Measurements from ENCODE around the gene NAT14. TPM values are rescaled to one million over a fixed set of nuclear protein-coding genes. Genes with fewer than 3 reads are reported as not detected.

Gene NAT14
- total and polyA plus RNA-seq, 2 donors (not counting 3 experiments of a cell fraction or from before 2014, with no cell fraction given), result 39.1 to 44.7 TPM

DNA sequence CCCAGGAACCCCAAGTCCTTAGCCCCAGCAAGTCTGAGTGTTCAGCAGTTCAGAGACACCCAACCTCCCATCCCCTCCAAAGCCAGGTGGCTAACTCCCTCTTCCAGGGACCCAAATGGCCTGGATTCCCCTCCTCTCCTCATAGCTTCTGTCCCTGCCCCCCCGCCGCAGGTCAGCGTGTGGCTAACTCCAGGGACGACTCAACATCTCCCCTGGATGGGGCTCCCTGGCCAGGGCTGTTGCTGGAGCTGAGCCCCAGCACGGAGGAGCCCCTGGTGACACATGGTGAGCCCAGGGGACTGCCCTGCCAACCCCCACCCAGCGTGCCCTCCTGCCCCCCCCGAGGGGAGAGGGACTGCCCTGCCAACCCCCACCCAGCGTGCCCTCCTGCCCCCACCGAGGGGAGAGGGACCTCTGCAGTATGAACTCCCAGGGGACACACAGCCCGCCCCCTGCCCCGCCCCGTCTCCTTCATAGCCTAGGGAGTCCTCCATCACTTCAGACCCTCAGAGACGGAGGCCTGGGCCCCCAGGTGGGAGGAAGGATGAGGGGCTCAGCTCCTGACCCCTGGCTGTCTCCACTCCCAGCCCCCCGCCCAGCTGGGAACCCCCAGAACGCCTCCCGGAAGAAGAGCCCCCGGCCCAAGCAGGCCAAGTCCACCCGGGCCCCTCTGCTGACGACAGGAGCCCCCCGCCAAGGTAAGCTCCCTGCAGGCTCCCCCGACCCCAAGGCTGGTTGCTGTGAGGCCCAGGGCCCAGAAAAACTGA is 4.9 kb downstream of the NAT14 start:
- H4K20me1 ChIP-seq (replicated peaks; ENCODE audit: control insufficient read depth, extremely low read depth, insufficient read depth, low read length), result no peaks in the 10 kb centered on the region
- H3K79me2 ChIP-seq (ENCODE audit: control insufficient read depth, insufficient read depth, low read length), result peaks cover 2% of the 10 kb centered on the region
- POLR2A ChIA-PET, result no interaction called here
- H3K9me3 ChIP-seq (replicated peaks; ENCODE audit: control insufficient read depth, insufficient read depth, low read length), result no peaks in the 10 kb centered on the region
- H2AFZ ChIP-seq (ENCODE audit: low read depth, low read length), result no peak overlapping the region
- no peak overlapping the region for H3K9ac ChIP-seq (replicated peaks; ENCODE audit: extremely low read depth, insufficient read depth, low read length)
- peaks cover 30% of the 10 kb centered on the region for H3K4me1 ChIP-seq (ENCODE audit: control insufficient read depth, extremely low read depth, insufficient read depth, low read length)
- H3K36me3 ChIP-seq (ENCODE audit: control insufficient read depth in 2 of 2, extremely low read depth in 1 of 2, insufficient read depth in 2 of 2, low read length in 2 of 2), result no peaks in the 10 kb centered on the region
- no peaks in the 10 kb centered on the region for H3K9me1 ChIP-seq (replicated peaks; ENCODE audit: control insufficient read depth, extremely low read depth, insufficient read depth, low read length)
- dilution Hi-C loops (cut with MboI; ENCODE audit: extremely low pct_ligation_motif_present, low sequenced_read_pairs) (no loop called here), intact Hi-C loops (cut with micrococcal nuclease) (no loop called here)
- no peak for FAIRE-seq
- H3K27ac ChIP-seq (ENCODE audit: insufficient read depth, low read depth, low read length), result no peak overlapping the region
- BruUV-seq (replicated peaks), result no TSS peak
- no peaks in the 10 kb centered on the region for H3K27me3 ChIP-seq (ENCODE audit: control insufficient read depth in 2 of 2, insufficient read depth in 2 of 2, low read length in 2 of 2)
- TF ChIP-seq POLR2AphosphoS5 (IDR thresholded peaks at IDR 0.05; ENCODE audit: insufficient read depth, low read depth, low read length), result no peak
- TF ChIP-seq FOS (IDR thresholded peaks at IDR 0.05; ENCODE audit: borderline replicate concordance, insufficient read depth, low read length), result no peak
- TF ChIP-seq EZH2 (IDR thresholded peaks at IDR 0.05; ENCODE audit: borderline replicate concordance, low read depth, low read length, severe bottlenecking), result no peak
- TF ChIP-seq, protein P1, sequence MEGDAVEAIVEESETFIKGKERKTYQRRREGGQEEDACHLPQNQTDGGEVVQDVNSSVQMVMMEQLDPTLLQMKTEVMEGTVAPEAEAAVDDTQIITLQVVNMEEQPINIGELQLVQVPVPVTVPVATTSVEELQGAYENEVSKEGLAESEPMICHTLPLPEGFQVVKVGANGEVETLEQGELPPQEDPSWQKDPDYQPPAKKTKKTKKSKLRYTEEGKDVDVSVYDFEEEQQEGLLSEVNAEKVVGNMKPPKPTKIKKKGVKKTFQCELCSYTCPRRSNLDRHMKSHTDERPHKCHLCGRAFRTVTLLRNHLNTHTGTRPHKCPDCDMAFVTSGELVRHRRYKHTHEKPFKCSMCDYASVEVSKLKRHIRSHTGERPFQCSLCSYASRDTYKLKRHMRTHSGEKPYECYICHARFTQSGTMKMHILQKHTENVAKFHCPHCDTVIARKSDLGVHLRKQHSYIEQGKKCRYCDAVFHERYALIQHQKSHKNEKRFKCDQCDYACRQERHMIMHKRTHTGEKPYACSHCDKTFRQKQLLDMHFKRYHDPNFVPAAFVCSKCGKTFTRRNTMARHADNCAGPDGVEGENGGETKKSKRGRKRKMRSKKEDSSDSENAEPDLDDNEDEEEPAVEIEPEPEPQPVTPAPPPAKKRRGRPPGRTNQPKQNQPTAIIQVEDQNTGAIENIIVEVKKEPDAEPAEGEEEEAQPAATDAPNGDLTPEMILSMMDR (IDR thresholded peaks at IDR 0.05; ENCODE audit: extremely low read depth in 1 of 2, insufficient read depth in 1 of 2, low read depth in 1 of 2, low read length in 2 of 2), result no peak
- TF ChIP-seq GATA2 (IDR thresholded peaks at IDR 0.05; ENCODE audit: insufficient read depth, insufficient read length, low read depth, low read length), result no peak
- no peak overlapping the region for H3K4me2 ChIP-seq (ENCODE audit: insufficient read depth, low read length)
- no peak overlapping the region for H3K4me3 ChIP-seq (replicated peaks in 1 of 3; ENCODE audit: insufficient read depth in 1 of 3, low read depth in 1 of 3, low read length in 3 of 3)
- DNase-seq (ENCODE audit: low read depth, low spot score), result no peak
- CTCF ChIA-PET, result interaction anchor here (0.7 to 6.1 kb wide), 3 partner anchors 14 to 22 kb away, joined by 3 to 91 read pairs (median 3); no protein-coding TSS in a partner anchor
